H1 (cell line): Measurements from ENCODE around the gene NEBL. TPM values are rescaled to one million over a fixed set of nuclear protein-coding genes. Genes with fewer than 3 reads are reported as not detected.

Experiments used
- CHD7 ChIP-seq: fragments of 300-600 bp; sonication (generic); IDR thresholded peaks from 2 replicates; pipeline ENCODE4 v1.7.1; 2012; ENCODE audit warnings: low read length, moderate library complexity, mild to moderate bottlenecking, inconsistent platforms; ENCODE audit not compliant: insufficient replicate concordance
- polyA plus RNA-seq, 7 experiments: library from polyadenylated mRNA; depleted of rRNA in 3 of 7; stranded (reverse) in 5 of 7; unstranded in 2 of 7; fragments of >200 nt in 5 of 7; fragments of 200-250 nt in 2 of 7; gene quantifications; 1 replicate in 5 of 7; 2 replicates in 1 of 7; 4 replicates in 1 of 7; pipeline versions ENCODE4 v1.2.1 to v1.2.3, GENCODE V29; 2011 to 2013; ENCODE audit warnings: missing spikeins in 2 of 7, mixed read lengths in 2 of 7
- total RNA-seq: library from RNA; stranded (reverse); fragmentation: NEBNext Ultra II Directional; extraction: Animal tissue kit (Norgen Biotek cat#: 25700); gene quantifications from 2 replicates; pipeline ENCODE4 v1.2.1, GENCODE V29; 2021

NEBL gene
- total and polyA plus RNA-seq, 2 of the 8 experiments (the other 6 are each of a cell fraction or from before 2014, with no cell fraction given), result 7.5 to 10.5 TPM

DNA sequence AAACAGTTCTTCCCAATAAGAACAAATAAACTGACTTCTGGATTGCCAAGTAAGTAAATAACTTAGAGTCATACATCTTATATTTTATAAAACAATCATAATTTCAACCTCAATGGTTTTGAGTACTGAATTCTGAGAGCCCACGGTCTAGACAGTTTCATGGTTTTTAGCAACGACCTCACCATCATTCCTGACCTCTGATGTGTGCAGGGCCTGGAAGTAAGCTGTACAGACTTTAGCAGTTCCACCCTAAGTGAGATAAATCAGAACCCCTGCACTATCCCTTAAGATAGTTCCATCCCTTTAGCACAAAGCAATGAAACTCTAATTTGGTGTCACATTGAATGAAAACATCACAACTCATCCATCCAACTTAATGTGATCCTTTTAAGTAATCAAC lies 86.0 kb downstream of the NEBL start (continued):
- no peak for TF ChIP-seq CHD7
- TF ChIP-seq, all 59 proteins: peak for 0
